Aortic smooth muscle cell (primary cell): ENCODE measurements around the gene DNAJC25. TPM values are rescaled to one million over a fixed set of nuclear protein-coding genes. Genes with fewer than 3 reads are reported as not detected.

Experiments used
- total RNA-seq: library from RNA; depleted of rRNA; stranded (reverse); fragments of >200 nt; gene quantifications from 2 replicates; pipeline ENCODE4 v1.2.3, GENCODE V29; 2014

The DNAJC25 gene
- 6.5 and 7.1 TPM in 2 replicates for total RNA-seq

GRCh38 chr9:111631214-111631971 is at the start of gene DNAJC25:
Gene DNAJC25 (plus strand): TSS chr9:111631334. CDS start chr9:111631408, 74 bp downstream.

GRCh38 chr9:111599092-111599954 is 31.8 kb upstream of the DNAJC25 start, which contains the start of gene PTGR1:
Gene PTGR1 (minus strand): TSS chr9:111599647. CDS start chr9:111597422, 2,225 bp downstream.

GRCh38 chr9:111661150-111661801 is 30.1 kb downstream of the DNAJC25 start, which contains the start of gene GNG10:
Gene GNG10 (plus strand): TSS chr9:111661605. CDS start chr9:111661635, 30 bp downstream.

Other genes starting within 250 kb of the DNAJC25 start
- 113 and 135 TPM in 2 replicates for gene ECPAS, start 147.0 kb upstream of the DNAJC25 start, total RNA-seq
- gene ZNF483, start 106.2 kb upstream of the DNAJC25 start, total RNA-seq = 1.3 and 1.9 TPM in 2 replicates
- 62.7 and 76.2 TPM in 2 replicates for gene PTGR1, start 31.7 kb upstream of the DNAJC25 start, total RNA-seq
- gene GNG10, start 30.3 kb downstream of the DNAJC25 start, total RNA-seq = 58.5 and 61.7 TPM in 2 replicates
- gene SHOC1, start 163.6 kb downstream of the DNAJC25 start, total RNA-seq = not detected in 2 replicates